WTC11 (cell line): Measurements from ENCODE around the gene CEP104. TPM values are rescaled to one million over a fixed set of nuclear protein-coding genes. Genes with fewer than 3 reads are reported as not detected.
A peak's percentile ranks its signal among the peaks of the same experiment; 100 is the strongest.

Source experiments
- ATAC-seq: fragments of 200-7000 bp; cut with Tn5 transposase; 2 replicates; pipeline ENCODE4 v1.10.0; 2021; ENCODE audit warnings: mild to moderate bottlenecking, moderate library complexity
- CTCF ChIA-PET: fragments of 300-600 bp; sonication (Branson Sonifier 250); formaldehyde crosslinking; loops from one replicate; lab custom pipeline; 2021; ENCODE audit warnings: antibody characterized with exemption; lab: Charles Lee
- POLR2A ChIA-PET: fragments of 350-600 bp; sonication (Branson Sonifier 250); formaldehyde crosslinking; loops from one replicate; lab custom pipeline; 2021; ENCODE audit warnings: antibody characterized with exemption; lab: Charles Lee
- DNase-seq: peaks from one replicate; pipeline ENCODE4 v3.0.0; 2021; ENCODE audit warnings: low spot score
- H3K27ac Mint-ChIP-seq: 2 replicates; pipeline ENCODE4 v1.8.0; 2021; ENCODE audit warnings: mixed read lengths
- H3K27me3 Mint-ChIP-seq: 2 replicates; pipeline ENCODE4 v1.8.0; 2021; ENCODE audit warnings: low read depth, mild to moderate bottlenecking, moderate library complexity, mixed read lengths
- H3K36me3 Mint-ChIP-seq: 2 replicates; pipeline ENCODE4 v1.8.0; 2021; ENCODE audit warnings: mixed read lengths
- H3K4me1 Mint-ChIP-seq: 2 replicates; pipeline ENCODE4 v1.8.0; 2022; ENCODE audit warnings: mixed read lengths
- H3K4me3 Mint-ChIP-seq: 2 replicates; pipeline ENCODE4 v1.8.0; 2021; ENCODE audit warnings: mild to moderate bottlenecking, moderate library complexity, mixed read lengths
- H3K9me3 Mint-ChIP-seq: 2 replicates; pipeline ENCODE4 v1.8.0; 2021; ENCODE audit warnings: mixed read lengths
- FOXP1 ChIP-seq: sonication (generic); formaldehyde crosslinking; IDR thresholded peaks from 2 replicates; pipeline ENCODE4 v1.8.0; 2022; ENCODE audit warnings: missing genetic modification reagents, mild to moderate bottlenecking, moderate library complexity, borderline replicate concordance
- KAT7 ChIP-seq: sonication (generic); formaldehyde crosslinking; IDR thresholded peaks from 2 replicates; pipeline ENCODE4 v1.8.1; 2023; ENCODE audit warnings: missing genetic modification reagents, mild to moderate bottlenecking, borderline replicate concordance
- NFYB ChIP-seq: sonication (generic); formaldehyde crosslinking; conservative IDR thresholded peaks from 2 replicates; pipeline ENCODE4 v1.8.0; 2022; ENCODE audit warnings: low read depth, missing genetic modification reagents
- NR2C2 ChIP-seq: sonication (generic); formaldehyde crosslinking; IDR thresholded peaks from 2 replicates; pipeline ENCODE4 v1.8.0; 2022; ENCODE audit warnings: mild to moderate bottlenecking, missing genetic modification reagents
- TP53 ChIP-seq: sonication (generic); formaldehyde crosslinking; IDR thresholded peaks from 2 replicates; pipeline ENCODE4 v1.8.1; 2023; ENCODE audit warnings: mild to moderate bottlenecking, missing genetic modification reagents
- ZNF263 ChIP-seq: sonication (generic); formaldehyde crosslinking; IDR thresholded peaks from 2 replicates; pipeline ENCODE4 v1.8.1; 2022; ENCODE audit warnings: low read depth, mild to moderate bottlenecking, moderate library complexity, missing genetic modification reagents
- ZNF416 ChIP-seq: fragments of 250-450 bp; sonication (Bioruptor Pico); IDR thresholded peaks from 2 replicates; pipeline ENCODE4 v1.9.0; 2021; ENCODE audit warnings: mild to moderate bottlenecking, inconsistent platforms
- ZNF423 ChIP-seq: fragments of 250-450 bp; sonication (Bioruptor Pico); IDR thresholded peaks from 2 replicates; pipeline ENCODE4 v2.1.2; 2022; ENCODE audit warnings: mild to moderate bottlenecking, moderate library complexity
- total RNA-seq: library from RNA; stranded (reverse); gene quantifications from 3 replicates; pipeline ENCODE4 v1.2.3, GENCODE V29; 2021
- TF ChIP-seq, protein P1 (sequence below): sonication (generic); formaldehyde crosslinking; conservative IDR thresholded peaks from 2 replicates; pipeline ENCODE4 v1.8.1; 2022; ENCODE audit warnings: mild to moderate bottlenecking, missing genetic modification reagents
- TF ChIP-seq, protein P2 (sequence below): sonication (generic); formaldehyde crosslinking; IDR thresholded peaks from 2 replicates; pipeline ENCODE4 v1.8.0; 2022; ENCODE audit warnings: mild to moderate bottlenecking, missing genetic modification reagents
- TF ChIP-seq, protein P3 (sequence below): fragments of 250-450 bp; sonication (Bioruptor Pico); IDR thresholded peaks from 2 replicates; pipeline ENCODE4 v2.1.2; 2022; ENCODE audit warnings: mild to moderate bottlenecking, moderate library complexity
- TF ChIP-seq, protein P4 (sequence below): sonication (generic); formaldehyde crosslinking; IDR thresholded peaks from 2 replicates; pipeline ENCODE4 v1.8.0; 2023; ENCODE audit warnings: missing genetic modification reagents, mild to moderate bottlenecking, borderline replicate concordance

CEP104 gene
- total RNA-seq, 1 experiment from 2014 or later, result 38.0 TPM

DNA sequence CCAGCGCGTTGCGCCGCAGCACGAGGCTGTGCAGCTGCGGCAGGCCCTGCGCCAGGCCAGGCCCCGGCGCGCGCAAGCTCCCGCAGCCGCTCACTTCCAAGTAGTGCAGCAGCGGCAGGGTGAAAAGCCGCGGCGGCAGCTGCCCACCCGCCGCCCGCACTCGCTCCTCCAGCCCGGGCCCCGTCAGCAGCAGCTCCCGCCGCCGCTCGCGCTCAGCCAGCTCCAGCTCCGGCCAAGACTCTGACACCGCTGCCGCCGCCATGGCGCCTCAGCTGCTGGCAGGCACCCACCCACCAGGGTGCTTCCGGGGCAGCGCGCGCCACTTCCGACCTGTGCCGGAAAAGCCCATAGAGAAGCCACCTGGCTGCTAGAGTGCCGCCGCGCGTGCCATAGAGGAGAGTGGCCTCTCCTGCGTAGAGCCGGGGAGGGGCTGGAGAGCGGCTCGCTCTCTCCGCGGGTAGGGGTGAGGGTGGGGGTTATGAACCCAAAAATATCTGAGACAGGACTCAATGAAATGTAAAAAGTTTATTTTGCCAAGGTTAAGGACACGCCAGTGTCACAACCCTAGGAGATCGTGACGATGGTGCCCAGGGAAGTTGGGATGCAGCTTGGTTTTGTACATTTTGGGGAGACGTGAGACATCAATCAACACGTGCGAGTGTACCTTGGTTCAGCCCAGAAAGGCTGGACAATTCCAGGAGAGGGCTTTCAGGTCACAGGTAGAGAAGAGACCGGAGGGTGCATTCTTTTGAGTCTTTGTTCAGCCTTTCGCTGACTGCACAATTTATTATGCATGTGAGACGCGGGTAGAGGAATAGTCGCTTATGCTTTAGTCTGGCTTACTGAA lies 60.6 kb downstream of the CEP104 start, which contains the start of gene LRRC47 (continued):
- TF ChIP-seq, protein P1, sequence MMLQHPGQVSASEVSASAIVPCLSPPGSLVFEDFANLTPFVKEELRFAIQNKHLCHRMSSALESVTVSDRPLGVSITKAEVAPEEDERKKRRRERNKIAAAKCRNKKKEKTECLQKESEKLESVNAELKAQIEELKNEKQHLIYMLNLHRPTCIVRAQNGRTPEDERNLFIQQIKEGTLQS (CRISPR knock-in tag), result no peak

DNA sequence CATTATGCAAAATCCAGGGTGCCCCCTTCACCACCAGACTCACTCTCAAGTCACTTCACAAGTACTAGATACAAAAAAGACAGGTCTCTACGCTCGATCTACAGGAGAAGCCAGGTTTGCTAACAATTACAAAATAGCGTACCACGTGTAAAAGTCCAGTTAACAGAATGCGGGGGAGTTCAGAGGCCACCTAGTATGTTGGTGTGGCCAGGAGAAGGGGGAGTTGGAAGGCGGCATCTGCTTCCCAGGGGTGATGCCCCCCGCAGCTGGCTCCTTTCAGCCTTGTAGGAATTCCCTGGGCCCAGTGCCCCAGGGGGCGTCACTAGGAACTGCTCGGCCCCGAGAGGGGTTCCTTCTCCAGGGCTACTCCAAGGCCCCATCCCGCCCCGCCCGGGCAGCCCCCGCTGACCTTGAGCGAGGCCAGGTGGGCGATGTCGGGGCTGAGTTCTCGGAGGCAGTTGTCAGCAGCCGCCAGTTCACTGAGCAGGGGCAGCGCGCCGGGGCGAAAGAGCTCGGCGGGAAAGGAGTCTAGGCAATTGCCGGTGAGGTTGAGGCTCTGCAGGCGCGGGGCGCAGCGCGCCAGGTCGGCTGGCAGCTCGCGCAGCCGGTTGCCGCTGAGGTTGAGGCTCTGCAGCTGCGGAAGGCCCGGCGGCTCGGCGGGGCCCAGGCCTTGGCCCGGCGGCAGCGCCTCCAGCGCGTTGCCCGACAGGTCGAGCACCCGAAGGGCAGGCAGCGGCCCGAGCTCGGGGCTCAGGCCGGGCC lies 61.4 kb downstream of the CEP104 start:
- ATAC-seq (no peak), DNase-seq (no peak)
- H3K27ac Mint-ChIP-seq, result peak overlapping the region; percentile 100; the same call in 1 of the 2 replicates
- H3K27me3 Mint-ChIP-seq, result peaks cover 2% of the 10 kb centered on the region
- TF ChIP-seq, protein P2, sequence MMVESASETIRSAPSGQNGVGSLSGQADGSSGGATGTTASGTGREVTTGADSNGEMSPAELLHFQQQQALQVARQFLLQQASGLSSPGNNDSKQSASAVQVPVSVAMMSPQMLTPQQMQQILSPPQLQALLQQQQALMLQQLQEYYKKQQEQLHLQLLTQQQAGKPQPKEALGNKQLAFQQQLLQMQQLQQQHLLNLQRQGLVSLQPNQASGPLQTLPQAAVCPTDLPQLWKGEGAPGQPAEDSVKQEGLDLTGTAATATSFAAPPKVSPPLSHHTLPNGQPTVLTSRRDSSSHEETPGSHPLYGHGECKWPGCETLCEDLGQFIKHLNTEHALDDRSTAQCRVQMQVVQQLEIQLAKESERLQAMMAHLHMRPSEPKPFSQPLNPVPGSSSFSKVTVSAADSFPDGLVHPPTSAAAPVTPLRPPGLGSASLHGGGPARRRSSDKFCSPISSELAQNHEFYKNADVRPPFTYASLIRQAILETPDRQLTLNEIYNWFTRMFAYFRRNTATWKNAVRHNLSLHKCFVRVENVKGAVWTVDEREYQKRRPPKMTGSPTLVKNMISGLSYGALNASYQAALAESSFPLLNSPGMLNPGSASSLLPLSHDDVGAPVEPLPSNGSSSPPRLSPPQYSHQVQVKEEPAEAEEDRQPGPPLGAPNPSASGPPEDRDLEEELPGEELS (CRISPR knock-in tag), result peak; percentile 57; the same call in 1 of the 2 replicates
- 0 out of 2 replicates have a peak, but pooled peaks have one; percentile 18 for TF ChIP-seq NFYB (CRISPR knock-in tag)
- no peak for TF ChIP-seq NR2C2 (CRISPR knock-in tag)
- peak; percentile 38; the same call in 1 of the 2 replicates for TF ChIP-seq ZNF423
- 0 out of 2 replicates have a peak, but pooled peaks have one; percentile 30 for TF ChIP-seq ZNF263 (CRISPR knock-in tag)
- TF ChIP-seq, all 79 proteins: peak for 4
- ChIA-PET POLR2A (interaction anchor here (0.5 to 1.4 kb wide), 2 partner anchors 11 to 20 kb away, joined by 3 to 5 read pairs; no protein-coding TSS in a partner anchor), CTCF (interaction anchor here (0.9 to 4.0 kb wide), 9 partner anchors 8 to 305 kb away, joined by 3 to 25 read pairs (median 7); partner anchors contain the start of genes C1orf174, CEP104 and DFFB)
- Mint-ChIP-seq H3K9me3 (peaks cover 2% of the 10 kb centered on the region), H3K36me3 (peaks cover 7% of the 10 kb centered on the region), H3K4me3 (peak overlapping the region; percentile 83), H3K4me1 (peaks cover 46% of the 10 kb centered on the region)

DNA sequence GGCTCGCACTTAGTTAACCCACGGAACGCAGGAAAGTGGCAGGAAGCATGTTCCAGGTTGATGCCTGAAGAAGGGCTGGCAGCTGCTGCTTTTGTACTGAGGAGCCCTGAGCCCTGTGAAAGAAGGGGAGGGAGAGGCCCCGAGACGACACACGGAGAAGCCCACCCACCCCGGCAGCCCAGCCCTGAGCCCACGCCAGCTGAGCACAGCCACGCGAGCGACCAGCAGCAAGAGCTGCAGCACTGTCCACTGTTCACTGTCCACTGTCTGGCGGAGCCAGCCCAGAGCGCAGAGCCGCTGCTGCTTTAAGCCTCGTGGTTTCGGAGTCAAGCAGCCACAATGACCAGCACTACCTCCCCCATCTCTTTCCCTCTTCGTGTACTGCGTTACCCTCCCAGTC lies 66.1 kb downstream of the CEP104 start:
- Mint-ChIP-seq H3K4me3 (no peak overlapping the region), H3K4me1 (peaks cover 52% of the 10 kb centered on the region), H3K9me3 (no peaks in the 10 kb centered on the region), H3K27me3 (no peaks in the 10 kb centered on the region), H3K27ac (peak overlapping the region; percentile 100), H3K36me3 (peaks cover 24% of the 10 kb centered on the region)
- DNase-seq (no peak), ATAC-seq (no peak)
- TF ChIP-seq ZNF416 (no peak), TP53 (CRISPR knock-in tag) (no peak), FOXP1 (no peak), KAT7 (CRISPR knock-in tag) (no peak)
- TF ChIP-seq, protein P3, sequence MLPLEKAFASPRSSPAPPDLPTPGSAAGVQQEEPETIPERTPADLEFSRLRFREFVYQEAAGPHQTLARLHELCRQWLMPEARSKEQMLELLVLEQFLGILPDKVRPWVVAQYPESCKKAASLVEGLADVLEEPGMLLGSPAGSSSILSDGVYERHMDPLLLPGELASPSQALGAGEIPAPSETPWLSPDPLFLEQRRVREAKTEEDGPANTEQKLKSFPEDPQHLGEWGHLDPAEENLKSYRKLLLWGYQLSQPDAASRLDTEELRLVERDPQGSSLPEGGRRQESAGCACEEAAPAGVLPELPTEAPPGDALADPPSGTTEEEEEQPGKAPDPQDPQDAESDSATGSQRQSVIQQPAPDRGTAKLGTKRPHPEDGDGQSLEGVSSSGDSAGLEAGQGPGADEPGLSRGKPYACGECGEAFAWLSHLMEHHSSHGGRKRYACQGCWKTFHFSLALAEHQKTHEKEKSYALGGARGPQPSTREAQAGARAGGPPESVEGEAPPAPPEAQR, result no peak
- TF ChIP-seq, protein P4, sequence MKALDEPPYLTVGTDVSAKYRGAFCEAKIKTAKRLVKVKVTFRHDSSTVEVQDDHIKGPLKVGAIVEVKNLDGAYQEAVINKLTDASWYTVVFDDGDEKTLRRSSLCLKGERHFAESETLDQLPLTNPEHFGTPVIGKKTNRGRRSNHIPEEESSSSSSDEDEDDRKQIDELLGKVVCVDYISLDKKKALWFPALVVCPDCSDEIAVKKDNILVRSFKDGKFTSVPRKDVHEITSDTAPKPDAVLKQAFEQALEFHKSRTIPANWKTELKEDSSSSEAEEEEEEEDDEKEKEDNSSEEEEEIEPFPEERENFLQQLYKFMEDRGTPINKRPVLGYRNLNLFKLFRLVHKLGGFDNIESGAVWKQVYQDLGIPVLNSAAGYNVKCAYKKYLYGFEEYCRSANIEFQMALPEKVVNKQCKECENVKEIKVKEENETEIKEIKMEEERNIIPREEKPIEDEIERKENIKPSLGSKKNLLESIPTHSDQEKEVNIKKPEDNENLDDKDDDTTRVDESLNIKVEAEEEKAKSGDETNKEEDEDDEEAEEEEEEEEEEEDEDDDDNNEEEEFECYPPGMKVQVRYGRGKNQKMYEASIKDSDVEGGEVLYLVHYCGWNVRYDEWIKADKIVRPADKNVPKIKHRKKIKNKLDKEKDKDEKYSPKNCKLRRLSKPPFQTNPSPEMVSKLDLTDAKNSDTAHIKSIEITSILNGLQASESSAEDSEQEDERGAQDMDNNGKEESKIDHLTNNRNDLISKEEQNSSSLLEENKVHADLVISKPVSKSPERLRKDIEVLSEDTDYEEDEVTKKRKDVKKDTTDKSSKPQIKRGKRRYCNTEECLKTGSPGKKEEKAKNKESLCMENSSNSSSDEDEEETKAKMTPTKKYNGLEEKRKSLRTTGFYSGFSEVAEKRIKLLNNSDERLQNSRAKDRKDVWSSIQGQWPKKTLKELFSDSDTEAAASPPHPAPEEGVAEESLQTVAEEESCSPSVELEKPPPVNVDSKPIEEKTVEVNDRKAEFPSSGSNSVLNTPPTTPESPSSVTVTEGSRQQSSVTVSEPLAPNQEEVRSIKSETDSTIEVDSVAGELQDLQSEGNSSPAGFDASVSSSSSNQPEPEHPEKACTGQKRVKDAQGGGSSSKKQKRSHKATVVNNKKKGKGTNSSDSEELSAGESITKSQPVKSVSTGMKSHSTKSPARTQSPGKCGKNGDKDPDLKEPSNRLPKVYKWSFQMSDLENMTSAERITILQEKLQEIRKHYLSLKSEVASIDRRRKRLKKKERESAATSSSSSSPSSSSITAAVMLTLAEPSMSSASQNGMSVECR (CRISPR knock-in tag), result no peak
- CTCF ChIA-PET, result interaction anchor here (0.9 to 6.9 kb wide), 3 partner anchors 11 to 95 kb away, joined by 3 to 39 read pairs (median 6); no protein-coding TSS in a partner anchor
- POLR2A ChIA-PET, result interaction anchor here (1.0 kb wide), 1 partner anchor 12 kb away, joined by 5 read pairs; no protein-coding TSS in a partner anchor
